ENCODE results near the gene RTN4. TPM values are rescaled to one million over a fixed set of nuclear protein-coding genes. Genes with fewer than 3 reads are reported as not detected.
A peak's percentile ranks its signal among the peaks of the same experiment; 100 is the strongest.

Gene RTN4, protein sequence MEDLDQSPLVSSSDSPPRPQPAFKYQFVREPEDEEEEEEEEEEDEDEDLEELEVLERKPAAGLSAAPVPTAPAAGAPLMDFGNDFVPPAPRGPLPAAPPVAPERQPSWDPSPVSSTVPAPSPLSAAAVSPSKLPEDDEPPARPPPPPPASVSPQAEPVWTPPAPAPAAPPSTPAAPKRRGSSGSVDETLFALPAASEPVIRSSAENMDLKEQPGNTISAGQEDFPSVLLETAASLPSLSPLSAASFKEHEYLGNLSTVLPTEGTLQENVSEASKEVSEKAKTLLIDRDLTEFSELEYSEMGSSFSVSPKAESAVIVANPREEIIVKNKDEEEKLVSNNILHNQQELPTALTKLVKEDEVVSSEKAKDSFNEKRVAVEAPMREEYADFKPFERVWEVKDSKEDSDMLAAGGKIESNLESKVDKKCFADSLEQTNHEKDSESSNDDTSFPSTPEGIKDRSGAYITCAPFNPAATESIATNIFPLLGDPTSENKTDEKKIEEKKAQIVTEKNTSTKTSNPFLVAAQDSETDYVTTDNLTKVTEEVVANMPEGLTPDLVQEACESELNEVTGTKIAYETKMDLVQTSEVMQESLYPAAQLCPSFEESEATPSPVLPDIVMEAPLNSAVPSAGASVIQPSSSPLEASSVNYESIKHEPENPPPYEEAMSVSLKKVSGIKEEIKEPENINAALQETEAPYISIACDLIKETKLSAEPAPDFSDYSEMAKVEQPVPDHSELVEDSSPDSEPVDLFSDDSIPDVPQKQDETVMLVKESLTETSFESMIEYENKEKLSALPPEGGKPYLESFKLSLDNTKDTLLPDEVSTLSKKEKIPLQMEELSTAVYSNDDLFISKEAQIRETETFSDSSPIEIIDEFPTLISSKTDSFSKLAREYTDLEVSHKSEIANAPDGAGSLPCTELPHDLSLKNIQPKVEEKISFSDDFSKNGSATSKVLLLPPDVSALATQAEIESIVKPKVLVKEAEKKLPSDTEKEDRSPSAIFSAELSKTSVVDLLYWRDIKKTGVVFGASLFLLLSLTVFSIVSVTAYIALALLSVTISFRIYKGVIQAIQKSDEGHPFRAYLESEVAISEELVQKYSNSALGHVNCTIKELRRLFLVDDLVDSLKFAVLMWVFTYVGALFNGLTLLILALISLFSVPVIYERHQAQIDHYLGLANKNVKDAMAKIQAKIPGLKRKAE
- total RNA-seq = 316 and 355 TPM in 2 replicates

DNA sequence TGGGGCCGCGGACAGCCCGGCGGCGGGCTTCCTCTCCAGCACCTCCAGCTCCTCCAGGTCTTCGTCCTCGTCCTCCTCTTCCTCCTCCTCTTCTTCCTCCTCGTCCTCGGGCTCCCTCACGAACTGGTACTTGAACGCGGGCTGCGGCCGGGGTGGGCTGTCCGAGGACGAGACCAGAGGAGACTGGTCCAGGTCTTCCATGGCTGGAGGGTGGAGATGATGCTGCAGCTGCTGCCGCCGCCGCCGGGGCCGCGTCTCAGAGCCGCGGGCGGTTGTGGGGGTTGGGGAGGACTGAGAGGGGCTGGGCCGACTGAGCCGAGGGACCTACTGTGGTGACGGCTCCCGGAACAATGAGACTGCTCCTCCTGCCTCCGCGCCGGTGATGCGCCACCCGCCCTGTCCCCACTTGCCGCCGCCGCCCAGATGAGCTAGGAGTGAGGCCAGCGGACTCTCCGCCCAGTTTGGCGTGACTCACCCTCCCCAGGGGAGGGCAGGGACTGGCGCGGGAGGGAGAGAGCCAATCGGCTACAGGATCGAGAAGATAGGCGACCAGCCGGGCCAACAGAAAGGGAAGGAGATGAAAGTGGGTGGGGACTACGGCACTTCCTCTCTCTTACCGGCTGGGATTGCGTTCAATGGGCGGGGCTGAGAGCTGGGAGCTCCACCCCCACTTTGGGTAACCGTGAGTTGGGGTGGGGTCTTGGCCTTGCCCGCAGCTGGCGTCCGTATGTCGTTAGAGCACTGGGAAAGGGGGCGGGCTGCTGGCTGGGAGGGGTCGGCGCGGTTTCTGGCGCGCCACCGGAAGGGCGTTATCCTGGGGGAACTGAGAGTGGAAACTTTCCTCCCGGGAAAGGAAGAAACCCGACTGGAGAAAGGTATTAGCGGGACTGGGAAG is at the start of gene RTN4:
Gene RTN4, minus strand, starts transcription at position 352 of the 895 bp plus-strand sequence. Its CDS starts 151 bp downstream, at position 201.
- peak within 1 kb of the TSS; percentile 95 for H3K4me2 ChIP-seq (ENCODE audit: insufficient read depth, low read length)
- H3K79me2 ChIP-seq (ENCODE audit: insufficient read depth, low read length) = peaks cover 54% of the 10 kb centered on the region
- DNase-seq (ENCODE audit: insufficient read length, low spot score, missing footprints) = peak; percentile 97
- H3K27me3 ChIP-seq (ENCODE audit: insufficient read depth, low read length) = no peaks in the 10 kb centered on the region
- peak within 1 kb of the TSS; percentile 64 for H2AFZ ChIP-seq (ENCODE audit: low read length)
- no peaks in the 10 kb centered on the region for H3K36me3 ChIP-seq (ENCODE audit: insufficient read depth, low read length)
- peak within 1 kb of the TSS; percentile 99 for H3K27ac ChIP-seq (ENCODE audit: low read depth, low read length)
- H3K4me1 ChIP-seq (ENCODE audit: insufficient read depth, low read length) = peaks cover 29% of the 10 kb centered on the region
- TF ChIP-seq, protein P1, sequence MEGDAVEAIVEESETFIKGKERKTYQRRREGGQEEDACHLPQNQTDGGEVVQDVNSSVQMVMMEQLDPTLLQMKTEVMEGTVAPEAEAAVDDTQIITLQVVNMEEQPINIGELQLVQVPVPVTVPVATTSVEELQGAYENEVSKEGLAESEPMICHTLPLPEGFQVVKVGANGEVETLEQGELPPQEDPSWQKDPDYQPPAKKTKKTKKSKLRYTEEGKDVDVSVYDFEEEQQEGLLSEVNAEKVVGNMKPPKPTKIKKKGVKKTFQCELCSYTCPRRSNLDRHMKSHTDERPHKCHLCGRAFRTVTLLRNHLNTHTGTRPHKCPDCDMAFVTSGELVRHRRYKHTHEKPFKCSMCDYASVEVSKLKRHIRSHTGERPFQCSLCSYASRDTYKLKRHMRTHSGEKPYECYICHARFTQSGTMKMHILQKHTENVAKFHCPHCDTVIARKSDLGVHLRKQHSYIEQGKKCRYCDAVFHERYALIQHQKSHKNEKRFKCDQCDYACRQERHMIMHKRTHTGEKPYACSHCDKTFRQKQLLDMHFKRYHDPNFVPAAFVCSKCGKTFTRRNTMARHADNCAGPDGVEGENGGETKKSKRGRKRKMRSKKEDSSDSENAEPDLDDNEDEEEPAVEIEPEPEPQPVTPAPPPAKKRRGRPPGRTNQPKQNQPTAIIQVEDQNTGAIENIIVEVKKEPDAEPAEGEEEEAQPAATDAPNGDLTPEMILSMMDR (IDR thresholded peaks at IDR 0.05; ENCODE audit: extremely low read depth, low read depth, low read length) = no peak
- H4K20me1 ChIP-seq (ENCODE audit: insufficient read depth, low read length) = peaks cover 38% of the 10 kb centered on the region
- no peaks in the 10 kb centered on the region for H3K9me3 ChIP-seq (ENCODE audit: low read depth, low read length)
- H3K4me3 ChIP-seq (ENCODE audit: insufficient read depth, low read length) = peak within 1 kb of the TSS; percentile 99

DNA sequence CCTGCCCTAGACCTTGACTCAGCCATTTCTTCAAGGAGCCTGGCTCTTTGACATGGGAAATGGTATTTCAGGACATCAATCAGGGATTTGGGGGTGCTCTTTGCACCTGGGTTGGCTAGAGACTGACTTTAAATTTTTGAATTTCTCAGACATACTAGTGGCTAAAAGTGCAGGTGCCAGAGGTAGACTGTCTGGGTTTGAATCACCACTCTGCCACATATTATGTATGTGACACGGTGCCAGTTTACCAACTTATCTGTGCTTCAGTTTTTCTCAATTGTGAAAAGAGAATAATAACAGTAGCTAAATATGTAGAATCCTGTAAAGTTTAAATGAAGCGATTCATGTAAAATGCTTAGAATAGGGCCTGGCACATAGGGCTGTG is 49.2 kb upstream of the RTN4 start:
- Histone ChIP-seq H4K20me1 (ENCODE audit: insufficient read depth, low read length) (no peaks in the 10 kb centered on the region), H3K79me2 (ENCODE audit: insufficient read depth, low read length) (no peaks in the 10 kb centered on the region), H3K4me1 (ENCODE audit: insufficient read depth, low read length) (peaks cover 62% of the 10 kb centered on the region), H2AFZ (ENCODE audit: low read length) (no peak overlapping the region), H3K27me3 (ENCODE audit: insufficient read depth, low read length) (no peaks in the 10 kb centered on the region), H3K27ac (ENCODE audit: low read depth, low read length) (peak overlapping the region; percentile 91), H3K9me3 (ENCODE audit: low read depth, low read length) (no peaks in the 10 kb centered on the region), H3K4me2 (ENCODE audit: insufficient read depth, low read length) (peak overlapping the region; percentile 73), H3K4me3 (ENCODE audit: insufficient read depth, low read length) (no peak overlapping the region), H3K36me3 (ENCODE audit: insufficient read depth, low read length) (no peaks in the 10 kb centered on the region)
- TF ChIP-seq, protein P1 (IDR thresholded peaks at IDR 0.05; ENCODE audit: extremely low read depth, low read depth, low read length) = no peak
- no peak for DNase-seq (ENCODE audit: insufficient read length, low spot score, missing footprints)

DNA sequence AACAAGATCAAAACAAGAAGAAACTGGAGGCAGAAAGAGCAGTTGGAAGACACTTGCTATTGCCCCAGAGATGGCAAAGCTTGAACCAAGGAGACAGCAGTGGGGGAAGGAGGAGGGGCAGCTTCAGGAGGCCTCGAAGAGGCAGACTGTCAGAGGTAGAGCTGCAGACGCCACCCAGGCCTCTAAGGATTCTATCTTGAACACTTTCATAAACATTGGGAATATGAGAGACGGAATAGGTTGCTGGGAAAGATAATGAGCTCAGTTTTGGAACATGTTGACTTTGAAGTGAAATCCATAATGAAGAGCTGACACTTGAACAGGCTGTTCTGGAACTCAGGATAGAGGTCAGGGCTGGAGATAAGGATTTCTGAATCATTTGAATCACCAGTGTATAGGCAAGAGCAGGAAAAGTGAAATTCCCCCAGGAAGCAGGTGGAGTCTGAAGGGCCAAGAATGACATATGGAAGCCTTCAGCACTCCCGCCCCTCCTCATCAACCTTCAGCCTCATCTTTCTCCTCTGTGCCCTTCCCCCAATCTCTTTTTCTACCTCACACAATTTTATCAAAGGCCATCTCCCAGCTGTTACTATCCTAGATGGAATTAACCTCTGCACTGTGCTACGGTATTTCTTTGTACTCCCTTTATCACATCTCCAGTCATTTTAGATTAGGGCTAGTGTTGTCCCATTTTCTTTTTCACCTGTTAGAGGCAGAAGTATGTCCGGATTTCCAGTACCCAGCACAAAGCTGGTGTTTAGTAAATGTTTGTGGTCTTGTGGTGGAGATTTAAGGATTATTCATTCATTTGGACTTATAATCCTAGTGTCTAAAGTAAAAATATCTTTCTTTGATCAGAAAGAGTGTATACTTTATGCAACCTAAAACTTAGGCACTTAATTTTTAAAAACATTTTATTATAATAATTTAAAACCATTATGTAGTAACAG is 47.5 kb upstream of the RTN4 start:
- no peak overlapping the region for H3K4me3 ChIP-seq (ENCODE audit: insufficient read depth, low read length)
- TF ChIP-seq, protein P1 (IDR thresholded peaks at IDR 0.05; ENCODE audit: extremely low read depth, low read depth, low read length) = no peak
- no peak overlapping the region for H2AFZ ChIP-seq (ENCODE audit: low read length)
- H3K36me3 ChIP-seq (ENCODE audit: insufficient read depth, low read length) = no peaks in the 10 kb centered on the region
- H3K4me1 ChIP-seq (ENCODE audit: insufficient read depth, low read length) = peaks cover 64% of the 10 kb centered on the region
- no peaks in the 10 kb centered on the region for H3K27me3 ChIP-seq (ENCODE audit: insufficient read depth, low read length)
- no peak overlapping the region for H3K4me2 ChIP-seq (ENCODE audit: insufficient read depth, low read length)
- DNase-seq (ENCODE audit: insufficient read length, low spot score, missing footprints) = no peak
- no peaks in the 10 kb centered on the region for H3K79me2 ChIP-seq (ENCODE audit: insufficient read depth, low read length)
- no peaks in the 10 kb centered on the region for H4K20me1 ChIP-seq (ENCODE audit: insufficient read depth, low read length)
- no peaks in the 10 kb centered on the region for H3K9me3 ChIP-seq (ENCODE audit: low read depth, low read length)
- peak overlapping the region; percentile 15 for H3K27ac ChIP-seq (ENCODE audit: low read depth, low read length)

Data from osteoblast (primary cell).